HG03045 (cell line): Measurements from ENCODE around the gene NLRP9.

Source experiments
- ATAC-seq: cut with Tn5 transposase; IDR thresholded peaks from one replicate; pipeline ENCODE4 v1.9.1; 2021; ENCODE audit warnings: mild to moderate bottlenecking, moderate library complexity; ENCODE audit not compliant: unreplicated experiment

Gene NLRP9

DNA sequence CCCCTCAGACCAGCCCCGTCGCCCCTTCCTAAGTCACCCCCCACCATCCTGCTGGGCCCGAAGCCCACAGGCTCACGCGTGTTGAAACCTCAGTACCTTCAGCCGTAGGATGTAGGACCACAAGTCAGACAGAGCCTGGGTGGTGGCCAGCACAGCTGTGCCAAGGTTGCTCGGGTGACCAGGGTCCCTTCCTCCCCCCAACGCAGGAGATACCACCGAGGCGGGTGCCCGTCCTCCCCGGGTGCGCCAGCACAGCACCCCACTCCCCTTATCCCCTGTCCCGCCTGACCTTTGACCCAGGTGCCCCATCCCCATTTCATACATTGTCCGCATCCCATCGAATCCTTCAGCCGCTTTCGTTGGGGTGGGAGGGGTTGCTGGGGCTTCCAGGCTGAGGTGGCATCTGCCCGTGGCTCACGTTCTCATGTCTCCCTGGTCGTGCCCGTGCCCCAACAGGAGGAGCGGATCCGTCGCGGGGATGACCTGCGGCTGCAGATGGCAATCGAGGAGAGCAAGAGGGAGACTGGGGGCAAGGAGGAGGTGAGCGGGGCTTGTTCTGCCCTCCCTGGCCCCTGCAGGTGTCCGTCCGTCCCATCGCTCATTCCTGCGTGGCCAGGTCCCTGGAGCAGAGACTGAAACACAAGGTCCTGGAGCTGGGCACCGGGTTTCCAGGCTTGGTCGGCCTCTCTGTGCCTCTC lies 48.6 kb downstream of the NLRP9 start:
- ATAC-seq, result no peak

DNA sequence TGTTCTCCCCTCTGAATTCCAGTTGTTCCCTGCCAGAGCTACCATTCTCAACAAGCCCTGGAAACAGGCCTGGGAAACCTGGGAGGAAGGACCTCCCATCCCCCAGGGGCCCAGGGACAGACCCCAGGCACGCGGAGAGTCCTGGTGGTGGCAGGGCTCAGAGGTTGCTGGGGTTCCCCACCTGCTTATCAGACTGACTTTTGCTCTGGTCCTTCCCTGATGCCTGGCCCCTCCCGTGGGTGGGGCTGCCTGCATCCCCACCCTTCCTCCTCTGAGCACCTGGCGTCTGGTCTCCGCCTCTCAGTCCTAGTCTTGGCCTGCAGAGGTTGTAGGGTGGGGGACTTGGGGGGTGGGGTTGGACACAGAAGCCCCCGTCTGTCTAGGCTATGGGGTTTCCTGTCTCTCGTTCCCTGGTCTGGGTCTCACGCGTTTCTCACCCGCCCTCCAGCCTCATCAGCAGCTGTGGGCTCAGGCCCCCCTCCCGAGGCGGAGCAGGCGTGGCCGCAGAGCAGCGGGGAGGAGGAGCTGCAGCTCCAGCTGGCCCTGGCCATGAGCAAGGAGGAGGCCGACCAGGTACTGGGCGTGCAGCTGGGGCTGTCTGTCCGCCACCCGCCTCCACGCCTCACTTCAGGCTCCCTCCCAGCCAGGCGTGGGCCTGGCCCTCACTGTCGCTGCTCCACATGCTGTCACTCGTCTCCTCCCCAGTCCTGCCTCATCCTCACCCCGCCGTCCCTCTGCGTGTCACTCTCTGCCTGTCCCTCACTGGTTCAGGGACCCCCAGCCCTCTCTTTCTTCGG lies 49.6 kb downstream of the NLRP9 start:
- ATAC-seq, result no peak

DNA sequence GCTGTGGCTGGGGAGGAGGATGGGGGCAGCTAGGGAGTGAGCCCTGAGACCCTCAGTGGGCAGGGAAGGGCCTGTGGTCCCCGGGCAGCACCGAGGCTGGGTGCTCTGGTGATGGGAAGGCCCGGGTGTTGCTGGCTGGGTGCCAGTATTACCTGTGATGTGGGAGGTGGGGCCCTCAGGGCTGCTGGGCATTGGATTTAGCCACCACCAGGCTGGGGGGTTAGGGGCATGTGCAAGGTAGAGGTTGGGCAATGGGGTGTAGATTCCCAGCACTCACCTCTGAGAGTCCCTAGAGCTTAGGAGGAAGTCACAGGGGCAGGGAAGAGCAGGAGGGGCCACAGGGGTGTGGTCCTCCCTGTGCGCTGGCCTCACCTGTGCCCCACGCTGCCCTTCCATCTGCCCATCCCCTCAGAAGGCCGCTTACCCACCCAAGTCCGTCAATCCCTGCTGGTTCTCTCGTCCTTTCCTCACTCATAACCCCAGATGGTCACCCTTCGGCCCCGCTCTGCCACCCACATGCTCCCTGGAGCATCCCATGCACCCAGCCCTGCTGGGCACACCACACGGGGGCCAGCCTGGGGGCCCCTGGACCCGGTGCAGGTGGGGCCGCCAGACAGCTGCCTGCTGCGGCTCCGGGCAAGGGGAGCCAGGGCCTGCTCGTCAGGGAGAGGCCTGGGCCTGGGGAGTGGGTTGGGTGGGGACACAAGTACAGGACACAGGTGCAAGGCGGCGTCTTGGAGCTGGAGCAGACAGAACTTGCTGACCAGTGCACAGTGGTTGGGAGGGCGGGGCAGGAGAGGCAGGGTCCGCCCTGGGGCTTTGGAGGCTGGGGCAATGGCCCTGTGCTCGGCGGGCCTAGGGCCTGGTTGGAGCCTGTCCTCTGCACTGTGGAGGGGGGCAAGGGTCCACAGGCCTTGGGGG lies 50.7 kb downstream of the NLRP9 start:
- ATAC-seq, result no peak

DNA sequence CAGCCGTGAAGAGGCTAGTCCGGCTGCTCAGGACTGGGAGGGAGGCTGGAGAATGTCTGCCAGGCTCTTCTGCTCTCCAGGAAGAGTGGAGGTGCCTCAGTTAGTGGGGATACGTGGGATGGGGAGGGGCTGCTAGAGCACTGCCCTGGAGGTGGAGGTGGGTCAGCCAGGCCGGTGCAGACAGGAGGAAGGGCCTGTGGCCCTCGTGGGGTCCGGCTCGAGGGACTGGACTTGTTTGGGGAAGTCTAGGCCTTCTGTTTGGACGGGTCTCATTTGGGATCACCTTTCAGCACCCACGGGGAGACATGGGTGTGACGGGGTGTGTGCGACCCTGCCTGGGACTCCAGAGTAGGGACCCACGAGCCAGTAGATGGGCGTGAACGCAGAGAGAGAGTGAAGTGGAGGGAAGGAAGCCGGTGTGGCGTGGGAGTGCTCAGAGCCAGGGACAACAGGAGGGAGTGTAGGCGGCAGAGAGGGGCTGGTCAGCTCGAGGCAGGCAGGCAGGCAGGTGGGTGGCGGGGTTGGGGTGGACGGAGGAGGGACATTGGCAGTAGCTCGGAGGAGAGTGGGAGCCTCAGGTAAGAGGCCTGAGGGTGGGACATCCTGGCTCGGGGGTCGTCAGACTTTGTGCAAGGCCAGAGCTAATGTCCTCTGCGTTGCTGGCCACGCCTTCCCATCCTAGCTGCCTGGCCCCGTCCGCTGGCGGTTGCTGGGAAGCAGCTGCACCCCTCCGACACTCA lies 51.7 kb downstream of the NLRP9 start:
- ATAC-seq, result no peak

DNA sequence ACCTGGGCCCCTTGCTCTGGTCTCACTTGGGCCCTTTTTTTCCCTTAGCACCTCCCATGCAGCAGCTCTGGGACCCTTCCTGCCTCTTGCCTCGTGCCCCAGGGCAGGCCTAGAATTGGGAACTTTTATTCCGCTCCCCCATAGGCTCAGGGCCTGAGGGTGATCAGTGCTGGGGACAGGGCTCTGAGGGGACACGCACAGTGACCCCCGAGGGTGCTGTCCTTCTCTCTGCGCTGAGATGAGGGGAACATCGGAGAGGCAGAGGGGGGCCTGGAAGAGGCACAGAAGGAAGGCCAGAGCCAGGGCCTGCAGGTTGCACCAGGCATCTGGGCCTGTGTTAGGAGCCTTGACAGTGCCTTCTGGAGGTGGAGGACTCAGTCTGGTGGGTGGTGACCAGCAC lies 52.4 kb downstream of the NLRP9 start:
- ATAC-seq, result no peak

DNA sequence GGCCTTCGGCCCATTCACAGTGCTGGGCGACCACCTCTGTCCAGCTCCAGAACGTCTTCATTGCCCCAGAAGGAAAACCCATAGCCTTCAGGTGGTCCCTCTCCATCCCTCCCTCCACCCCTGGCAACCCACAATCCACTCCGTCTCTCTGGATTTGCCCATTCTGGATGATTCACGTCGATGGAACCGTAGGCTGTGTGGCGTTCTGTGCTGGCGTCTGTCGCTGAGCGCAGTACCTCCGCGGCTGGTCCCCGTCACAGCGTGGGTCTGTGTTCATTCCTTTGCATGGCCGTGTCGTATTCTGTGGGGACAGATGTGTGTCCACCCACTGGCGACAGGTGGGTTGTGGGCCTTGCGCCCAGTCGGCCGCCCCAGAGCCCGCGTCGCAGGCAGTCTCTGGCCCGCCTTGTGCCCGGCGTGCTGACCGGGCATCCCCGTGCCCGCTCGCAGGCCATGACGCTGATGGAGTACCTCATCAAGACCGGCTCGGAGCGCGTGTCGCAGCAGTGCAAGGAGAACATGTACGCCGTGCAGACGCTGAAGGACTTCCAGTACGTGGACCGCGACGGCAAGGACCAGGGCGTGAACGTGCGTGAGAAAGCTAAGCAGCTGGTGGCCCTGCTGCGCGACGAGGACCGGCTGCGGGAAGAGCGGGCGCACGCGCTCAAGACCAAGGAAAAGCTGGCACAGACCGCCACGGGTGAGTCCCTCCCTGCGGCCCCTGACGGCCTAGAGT lies 53.1 kb downstream of the NLRP9 start:
- no peak for ATAC-seq

DNA sequence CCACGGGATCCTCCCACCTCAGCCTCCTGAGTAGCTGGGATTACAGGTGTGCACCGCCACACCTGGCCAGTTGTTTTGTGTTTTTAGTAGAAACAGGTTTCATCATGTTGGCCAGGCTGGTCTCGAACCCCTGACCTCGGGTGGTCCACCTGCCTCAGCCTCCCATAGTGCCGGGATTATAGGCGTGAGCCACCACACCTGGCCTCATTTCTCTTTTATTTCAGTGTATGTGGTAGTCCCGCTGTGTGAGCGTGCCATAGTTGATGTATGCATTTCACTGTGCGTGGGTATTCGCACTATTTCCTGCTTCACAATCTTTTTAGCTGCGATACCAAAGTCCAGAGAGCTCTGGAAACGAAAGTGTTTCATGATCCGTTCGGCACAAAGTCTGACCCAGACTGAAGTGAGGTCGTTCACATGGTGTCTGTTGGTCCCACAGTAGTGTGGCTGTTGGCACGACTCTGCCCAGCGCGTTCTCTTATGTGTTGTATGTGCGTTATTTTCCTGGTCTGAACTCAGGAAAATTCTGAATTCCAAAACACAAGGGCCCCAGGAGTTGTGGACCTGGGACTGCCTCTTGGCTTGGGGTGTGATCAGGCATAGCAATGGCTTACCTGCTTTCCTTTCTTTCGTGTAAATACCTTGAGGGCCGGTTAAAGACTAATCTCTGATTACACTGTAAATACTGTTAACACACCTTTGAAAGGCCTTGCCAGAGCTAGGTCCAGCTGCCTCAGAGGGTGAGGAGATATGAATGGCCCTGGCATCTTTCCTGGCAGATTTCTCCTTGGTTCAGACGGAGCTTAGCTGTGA lies 54.5 kb downstream of the NLRP9 start:
- ATAC-seq, result no peak

DNA sequence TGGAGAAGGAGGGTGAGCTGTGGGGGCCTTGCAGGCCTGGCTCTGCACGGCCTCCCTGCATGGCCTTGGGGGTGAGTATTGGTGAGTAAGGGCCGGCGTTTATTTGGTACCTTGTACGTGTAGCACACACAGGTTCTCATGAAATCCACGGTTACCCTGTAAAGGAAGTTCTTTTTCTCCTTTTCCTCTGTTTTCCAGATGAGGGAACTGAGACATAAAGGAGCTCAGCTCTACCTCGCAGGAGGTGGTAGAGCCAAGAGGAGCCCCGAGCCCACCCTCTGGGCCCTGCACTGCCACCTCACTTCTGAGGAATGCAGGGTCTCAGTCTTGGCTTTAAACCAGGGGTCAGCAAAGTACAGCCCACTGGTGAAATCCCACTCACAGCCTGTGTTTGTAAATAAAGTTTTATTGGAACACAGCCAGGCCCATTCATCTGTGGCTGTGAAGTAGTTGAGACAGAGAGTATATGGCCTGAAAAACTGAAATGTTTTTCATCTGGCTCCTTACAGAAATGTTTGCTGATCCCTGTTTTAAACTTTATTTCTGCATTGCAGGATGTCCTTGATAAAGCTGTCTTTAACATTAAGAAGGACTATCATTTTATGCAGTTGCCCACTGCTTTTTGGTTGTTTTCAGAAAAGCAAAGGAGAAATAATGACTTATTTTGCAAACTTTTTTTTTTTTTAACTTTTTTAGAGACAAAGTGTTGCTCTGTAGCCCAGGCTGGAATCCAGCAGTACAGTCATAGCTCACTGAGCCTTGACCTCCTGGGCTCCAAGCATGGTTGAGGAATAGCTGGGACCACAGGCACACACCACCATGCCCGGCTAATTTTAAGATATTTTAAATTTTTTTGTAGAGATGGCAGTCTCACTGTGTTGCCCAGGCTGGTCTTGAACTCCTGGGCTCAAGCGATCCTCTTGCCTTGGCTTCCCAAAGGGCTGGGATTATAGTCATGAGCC lies 56.8 kb downstream of the NLRP9 start:
- no peak for ATAC-seq

DNA sequence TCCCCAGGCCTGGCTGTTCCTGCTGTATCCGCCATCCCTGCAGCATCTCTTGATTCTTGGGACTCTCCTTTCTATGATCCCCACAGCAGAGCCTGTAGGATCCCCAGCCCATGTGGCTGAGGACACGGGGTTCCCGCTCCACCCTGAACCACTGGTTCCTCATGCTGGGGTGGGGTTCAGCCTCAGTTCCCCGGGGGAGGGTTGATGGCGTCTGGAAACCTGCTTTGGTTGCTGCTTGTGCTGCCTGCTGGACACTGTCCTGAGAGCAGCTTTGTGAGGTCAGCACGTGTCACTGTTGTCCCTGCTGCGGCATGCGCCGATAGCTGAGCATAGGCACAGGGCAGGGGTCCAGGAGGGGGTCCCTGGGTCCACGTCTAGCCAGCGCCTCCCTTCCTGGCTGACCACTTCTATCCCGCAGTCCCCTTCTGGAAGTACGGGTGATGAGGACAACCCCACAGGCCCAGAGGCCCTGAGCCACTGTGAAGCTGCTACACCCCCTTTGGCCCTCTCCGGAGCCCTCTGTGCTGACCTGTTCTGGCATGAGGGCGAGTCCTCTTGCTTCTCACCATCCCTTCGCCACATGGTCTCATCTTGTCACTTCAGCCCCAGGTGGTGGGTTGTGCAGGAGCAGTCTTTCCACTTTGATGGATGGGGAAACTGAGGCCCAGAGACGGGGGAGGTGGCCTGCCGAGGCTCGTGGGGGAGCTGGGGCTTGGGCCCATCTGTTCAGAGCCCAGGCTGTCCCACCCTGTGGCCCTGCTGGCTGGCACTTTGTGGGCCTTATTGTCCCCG lies 57.7 kb downstream of the NLRP9 start:
- no peak for ATAC-seq

DNA sequence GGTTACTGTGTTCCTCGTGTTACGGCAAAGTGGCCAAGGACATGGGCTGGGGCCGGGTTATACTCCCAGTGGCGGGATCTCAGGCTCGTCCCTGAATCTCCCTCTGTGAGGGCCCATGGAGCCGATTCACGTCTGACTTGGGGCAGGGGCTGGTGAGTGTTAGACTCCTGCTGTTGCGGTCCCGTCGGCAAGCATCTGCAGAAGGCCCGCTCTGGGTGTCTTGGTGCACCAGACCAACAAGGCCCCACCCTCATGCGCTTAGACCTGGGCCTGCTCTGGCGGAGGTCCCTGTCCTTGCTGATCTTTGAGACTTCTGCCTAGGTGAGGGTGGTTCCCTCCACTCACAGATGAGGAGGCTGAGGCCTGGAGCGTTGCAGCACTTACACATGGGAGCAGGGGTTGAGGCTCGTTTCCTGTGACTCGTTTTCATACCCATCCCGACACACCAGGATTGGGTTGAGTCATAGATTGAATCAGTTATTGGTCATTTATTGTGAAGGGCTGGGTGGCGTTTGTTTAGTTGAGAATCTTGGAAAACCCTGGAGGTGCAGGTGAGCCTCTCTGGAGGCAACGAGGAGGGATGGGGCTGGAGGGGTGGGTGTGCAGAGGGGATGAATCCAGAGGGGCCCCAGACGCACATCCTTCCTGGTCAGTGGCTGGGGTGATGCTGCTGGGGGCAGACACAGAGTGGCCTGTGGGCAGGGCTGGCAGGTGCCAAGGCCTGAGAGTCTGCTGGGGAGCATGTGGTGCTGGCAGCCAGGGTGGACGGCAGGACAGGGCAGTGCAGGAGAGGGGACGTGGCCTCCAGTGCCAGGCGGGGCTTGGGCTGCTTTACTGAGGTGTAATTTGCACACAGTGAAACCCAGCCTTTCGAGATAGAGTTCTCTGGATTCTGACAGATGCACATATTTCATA lies 58.6 kb downstream of the NLRP9 start:
- no peak for ATAC-seq

DNA sequence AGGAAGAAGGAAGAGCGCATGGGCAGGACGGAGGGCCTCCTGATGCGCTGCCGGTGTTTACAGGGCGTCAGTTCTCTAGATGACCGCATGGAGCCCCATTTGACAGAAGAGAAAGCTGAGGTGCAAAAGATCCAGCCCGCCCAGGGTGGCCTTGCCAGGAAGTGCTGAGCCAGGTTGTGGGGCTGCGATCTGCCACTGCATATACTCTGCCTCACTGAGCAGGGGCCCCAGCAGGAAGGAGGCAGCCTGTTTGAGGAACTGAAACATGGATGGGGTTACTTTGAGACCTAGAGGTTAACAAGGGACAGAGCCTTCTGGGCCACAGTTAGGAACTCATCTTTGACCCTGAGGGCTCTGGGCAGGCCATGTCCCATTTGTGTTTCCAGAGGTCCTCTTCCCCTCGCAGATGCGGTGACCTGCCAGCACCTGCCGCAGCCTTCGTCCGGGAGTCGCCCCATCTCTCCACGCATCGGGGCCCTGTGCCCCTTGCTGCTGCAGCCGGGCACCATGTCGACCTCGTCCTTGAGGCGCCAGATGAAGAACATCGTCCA lies 60.0 kb downstream of the NLRP9 start:
- peak; percentile 62 for ATAC-seq

DNA sequence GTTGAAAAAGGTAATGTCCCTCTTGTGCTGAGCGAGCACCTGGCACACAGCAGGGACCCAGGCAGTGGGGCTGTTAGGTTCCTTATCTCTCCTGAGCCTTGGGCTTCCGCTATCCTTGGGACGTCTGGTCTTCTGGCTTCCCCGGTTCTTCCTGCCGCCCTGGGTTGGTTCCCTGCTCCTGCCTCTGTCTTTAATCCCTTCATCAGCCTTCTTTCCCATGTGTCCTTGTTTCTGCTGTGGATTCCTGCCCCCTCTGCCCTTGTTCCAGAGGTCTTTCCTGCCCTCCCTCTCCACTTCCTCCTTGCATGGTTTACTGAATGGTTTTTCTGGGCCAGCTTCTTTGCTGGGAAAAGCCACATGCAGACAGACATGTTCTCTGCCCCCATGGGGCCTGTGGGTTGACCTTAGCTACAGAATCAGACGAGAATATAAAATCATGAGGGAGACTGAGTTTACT lies 60.6 kb downstream of the NLRP9 start:
- ATAC-seq, result no peak

DNA sequence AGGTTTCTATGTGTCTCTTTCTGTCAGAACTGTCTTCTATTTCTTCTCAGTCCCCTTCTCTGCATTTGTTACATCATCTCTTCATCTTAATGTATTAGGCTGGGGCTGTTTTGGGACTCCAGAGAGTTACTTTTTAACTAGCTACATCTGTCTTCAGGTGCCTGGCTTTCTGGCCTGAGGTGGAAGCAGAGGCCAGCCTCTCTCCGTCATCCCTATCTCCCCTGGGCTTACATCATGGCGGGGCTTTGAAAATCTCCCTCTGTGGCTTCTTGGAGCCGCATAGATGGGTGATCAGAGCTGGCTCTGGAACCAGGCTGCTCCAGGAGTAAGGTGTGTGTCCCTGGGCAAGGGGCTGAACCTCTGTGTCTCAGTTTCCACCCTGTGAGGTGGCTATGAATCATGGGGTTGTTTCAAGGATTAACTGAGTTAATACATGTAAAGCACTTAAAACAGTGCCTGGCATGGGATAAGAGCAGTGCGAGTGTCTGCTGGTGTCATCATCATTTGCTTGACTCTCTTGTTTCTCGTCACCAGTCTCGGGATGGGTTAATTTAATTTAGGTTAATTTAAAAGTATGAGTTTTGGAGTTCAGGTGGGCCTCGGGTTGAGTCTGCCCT lies 61.2 kb downstream of the NLRP9 start:
- ATAC-seq, result no peak

DNA sequence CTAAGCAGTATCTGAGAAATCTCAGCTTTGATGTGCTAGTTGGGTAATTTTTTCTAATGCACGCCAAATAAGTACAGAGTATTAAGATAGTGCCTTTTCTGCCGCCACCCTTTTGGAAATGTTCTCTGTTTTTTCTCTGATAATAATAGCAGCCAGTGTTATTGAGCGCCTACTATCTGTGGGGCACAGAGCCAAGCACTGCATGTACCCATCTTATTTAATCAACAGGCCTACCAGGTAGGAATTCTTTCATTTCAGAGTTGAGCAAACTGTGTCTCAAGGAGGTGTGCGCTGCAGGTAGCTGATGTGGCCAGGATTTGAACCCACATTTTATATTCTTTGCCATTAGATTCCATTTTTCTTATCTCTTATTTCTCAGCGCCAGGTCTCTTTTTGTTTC lies 61.8 kb downstream of the NLRP9 start:
- no peak for ATAC-seq

DNA sequence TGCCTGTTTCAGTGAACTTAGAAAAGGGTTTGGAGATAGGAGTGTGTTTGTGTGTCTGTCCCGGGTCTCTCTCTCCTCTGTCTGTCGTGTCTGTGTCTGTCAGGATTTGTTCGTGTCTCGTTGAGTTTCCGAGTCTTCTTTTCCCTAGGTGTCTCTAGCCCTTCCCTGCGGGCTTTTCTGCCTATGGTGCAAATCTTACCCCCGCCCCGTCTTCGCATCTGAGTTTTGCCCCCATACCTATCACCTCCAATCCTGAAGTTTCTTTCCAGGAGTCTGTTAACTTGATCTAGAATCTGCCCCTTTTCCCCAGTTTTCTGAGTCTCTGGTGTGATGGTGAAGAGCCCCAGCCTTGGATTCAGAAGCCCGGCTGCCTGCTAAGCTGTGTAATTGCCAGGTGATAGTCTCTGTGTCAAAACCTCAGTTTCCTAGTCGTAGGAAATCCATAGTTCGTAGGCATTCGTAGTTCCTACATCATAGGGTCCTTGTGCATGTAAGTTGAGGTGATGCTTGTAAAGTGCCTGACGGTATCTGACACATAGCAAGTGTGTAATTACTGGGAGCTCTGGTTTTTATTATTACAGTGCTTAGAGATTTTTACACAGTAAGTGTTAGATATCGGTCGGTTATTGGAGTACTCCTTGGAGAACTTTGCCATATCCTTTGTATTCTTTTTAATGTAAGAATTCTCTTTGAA lies 62.4 kb downstream of the NLRP9 start:
- ATAC-seq, result no peak
